Fibroblast of peridontal ligament (primary cell): ENCODE results near the gene JAZF1.
"Not testable (repeated sequence)": the region's sequence is repeated elsewhere in the genome, so short reads cannot be mapped to it uniquely, and the experiment has no call there.

Experiments used
- DNase-seq: peaks from one replicate; pipeline ENCODE4 v3.0.0-alpha.2; 2010; ENCODE audit errors: extremely low read depth

Gene JAZF1

GRCh38 chr7:27912751-27913150, 267.8 kb downstream of the JAZF1 start:
- no peak for DNase-seq

GRCh38 chr7:27911920-27912319, 268.7 kb downstream of the JAZF1 start:
- DNase-seq = no peak

GRCh38 chr7:27910326-27910725, 270.3 kb downstream of the JAZF1 start:
- DNase-seq = peak; percentile 44

GRCh38 chr7:27908534-27909165, 271.9 kb downstream of the JAZF1 start:
- no peak for DNase-seq

- no peak for DNase-seq
Observed at GRCh38 chr7:27906385-27907091, 274.1 kb downstream of the JAZF1 start.

- no peak for DNase-seq
Observed at GRCh38 chr7:27905951-27906350, 274.6 kb downstream of the JAZF1 start.

GRCh38 chr7:27901028-27901760, 279.4 kb downstream of the JAZF1 start:
- DNase-seq = peak; percentile 85

- no peak for DNase-seq
Observed at GRCh38 chr7:27900006-27900405, 280.6 kb downstream of the JAZF1 start.

GRCh38 chr7:27899601-27900000, 281.0 kb downstream of the JAZF1 start:
- no peak for DNase-seq

- DNase-seq = no peak
Observed at GRCh38 chr7:27897441-27897847, 283.2 kb downstream of the JAZF1 start.

- peak; percentile 52 for DNase-seq
Observed at GRCh38 chr7:27897001-27897400, 283.6 kb downstream of the JAZF1 start.

GRCh38 chr7:27895551-27895950, 285.0 kb downstream of the JAZF1 start:
- no peak for DNase-seq

GRCh38 chr7:27890205-27890849, 290.3 kb downstream of the JAZF1 start:
- no peak for DNase-seq

GRCh38 chr7:27889800-27890199, 290.8 kb downstream of the JAZF1 start:
- no peak for DNase-seq

- no peak for DNase-seq
Observed at GRCh38 chr7:27888736-27889135, 291.9 kb downstream of the JAZF1 start.

- DNase-seq = not testable (repeated sequence)
Observed at GRCh38 chr7:27886710-27887109, 293.9 kb downstream of the JAZF1 start.

GRCh38 chr7:27885652-27886051, 294.9 kb downstream of the JAZF1 start:
- DNase-seq = no peak

- DNase-seq = no peak
Observed at GRCh38 chr7:27883696-27884095, 296.9 kb downstream of the JAZF1 start.

- DNase-seq = no peak
Observed at GRCh38 chr7:27876756-27877155, 303.8 kb downstream of the JAZF1 start.

- no peak for DNase-seq
Observed at GRCh38 chr7:27875832-27876231, 304.8 kb downstream of the JAZF1 start.

GRCh38 chr7:27875061-27875460, 305.5 kb downstream of the JAZF1 start:
- DNase-seq = no peak
